ENCODE measurements around the gene FCF1. TPM values are rescaled to one million over a fixed set of nuclear protein-coding genes. Genes with fewer than 3 reads are reported as not detected.

FCF1 gene
- polyA plus RNA-seq, 1 of the 3 experiments (the other 2 are of a cell fraction), result 42.6 TPM

- H3K9ac ChIP-seq, result no peak overlapping the region
- peaks cover 0 to 14% of the 10 kb centered on the region in 2 experiments; a peak in 1 of 4 replicates for H3K4me1 ChIP-seq (ENCODE audit: control insufficient read depth in 1 of 2, insufficient read depth in 2 of 2, low read depth in 1 of 2, low read length in 1 of 2)
- H4K20me1 ChIP-seq (ENCODE audit: insufficient read depth), result peaks cover 25% of the 10 kb centered on the region
- TF ChIP-seq RXRA (IDR thresholded peaks at IDR 0.05; ENCODE audit: borderline replicate concordance, low read depth) (no peak), RFX5 (IDR thresholded peaks at IDR 0.05; ENCODE audit: low read length) (no peak), CTCF (IDR thresholded peaks at IDR 0.05) (no peak), MEF2A (IDR thresholded peaks at IDR 0.05; ENCODE audit: borderline replicate concordance, low read depth) (no peak), TCF12 (IDR thresholded peaks at IDR 0.05) (no peak), FOXJ3 (CRISPR knock-in tag; IDR thresholded peaks at IDR 0.05) (no peak), GATA2 (CRISPR knock-in tag; IDR thresholded peaks at IDR 0.05) (no peak), USF2 (IDR thresholded peaks at IDR 0.05; ENCODE audit: borderline replicate concordance, low read depth, low read length) (no peak), NRF1 (IDR thresholded peaks at IDR 0.05; ENCODE audit: low read depth, low read length) (no peak), NFIC (IDR thresholded peaks at IDR 0.05; ENCODE audit: borderline replicate concordance) (no peak), ZBTB33 (IDR thresholded peaks at IDR 0.05; ENCODE audit: borderline replicate concordance, low read depth) (no peak), RCOR1 (IDR thresholded peaks at IDR 0.05; ENCODE audit: low read length) (no peak), TEAD4 (IDR thresholded peaks at IDR 0.05; ENCODE audit: borderline replicate concordance, insufficient read depth) (no peak), USF1 (IDR thresholded peaks at IDR 0.05; ENCODE audit: borderline replicate concordance, low read depth) (no peak)
- H3K27ac ChIP-seq (ENCODE audit: low read depth in 2 of 2, low read length in 1 of 2), result no peak overlapping the region
- ChIA-PET CTCF (interaction anchor here (1.2 kb wide), 1 partner anchor 87 kb away, joined by 3 read pairs; no protein-coding TSS in a partner anchor), POLR2A (no interaction called here)
- no peaks in the 10 kb centered on the region for H3K9me3 ChIP-seq
- peaks cover 29 to 51% of the 10 kb centered on the region in 2 experiments for H3K36me3 ChIP-seq (replicated peaks in 1 of 2; ENCODE audit: control insufficient read depth in 1 of 2, insufficient read depth in 2 of 2, low read length in 1 of 2)
- peaks cover 92% of the 10 kb centered on the region for H3K79me2 ChIP-seq (ENCODE audit: insufficient read depth)
- H3F3A ChIP-seq (replicated peaks; ENCODE audit: insufficient read depth), result peaks cover 21% of the 10 kb centered on the region
- no peak overlapping the region for H2AFZ ChIP-seq (ENCODE audit: low read depth)
- no peaks in the 10 kb centered on the region for H3K27me3 ChIP-seq (ENCODE audit: insufficient read depth)
- WGBS (ENCODE audit: low lambda C conversion rate), result 95% methylated on average over 4 of the region's 4 CpGs
- DNase-seq, result no peak
- H3K4me2 ChIP-seq, result no peak overlapping the region
- H3K4me3 ChIP-seq (ENCODE audit: low read depth in 2 of 2, low read length in 1 of 2), result no peak overlapping the region
- H3K9me2 ChIP-seq, result no peaks in the 10 kb centered on the region
Measured at GRCh38 chr14:74695406-74695805, 17.5 kb upstream of the FCF1 start.

Data from SK-N-SH (cell line).